K562 (cell line): ENCODE results near the gene MFSD6. TPM values are rescaled to one million over a fixed set of nuclear protein-coding genes. Genes with fewer than 3 reads are reported as not detected.

Experiments used
- ATAC-seq: fragments of 200-7000 bp; cut with Tn5 transposase; 3 replicates; pipeline ENCODE4 v1.9.1; 2020; ENCODE audit warnings: moderate library complexity
- BruUV-seq: library from RNA; stranded (reverse); fragments of 400-500 nt; replicated peaks from 2 replicates; lab custom pipeline; 2021; lab: Mats Ljungman, UMichigan
- CTCF ChIA-PET: fragments of 300-600 bp; formaldehyde crosslinking; extraction: SDS; loops from one replicate; lab custom pipeline; 2021; ENCODE audit warnings: low intra/inter-chr PET ratio; lab: Yijun Ruan, JAX
- POLR2A ChIA-PET: fragments of 300-600, 350-650 bp; sonication (Branson Sonifier 250); formaldehyde crosslinking; extraction: SDS; loops from one replicate; lab custom pipeline; 2021; ENCODE audit warnings: antibody characterized with exemption, inconsistent platforms; lab: Yijun Ruan, JAX
- DNase-seq, 4 experiments: peaks; one replicate each; pipeline versions ENCODE4 v3.0.0 to v3.0.0-alpha.2; 2011 to 2018; ENCODE audit warnings: low spot score in 3 of 4, mixed read lengths in 3 of 4; ENCODE audit errors: extremely low read depth in 1 of 4
- FAIRE-seq: peaks from 2 replicates; lab custom pipeline; 2011; peaks lifted over from hg19 to GRCh38; lab: Jason Lieb, UNC
- H2AFZ ChIP-seq: 2 replicates; pipeline ENCODE4 v1.6.0; 2011; ENCODE audit warnings: low read depth, low read length, control low read depth, inconsistent platforms
- H3K27ac ChIP-seq: fragments of 200-600 bp; 3 replicates; pipeline ENCODE4 v1.8.0; 2011; ENCODE audit warnings: low read depth, mild to moderate bottlenecking, control low read depth, inconsistent platforms, low read length, moderate library complexity, mixed read lengths; ENCODE audit errors: extremely low read depth
- H3K27me3 ChIP-seq, 2 experiments: fragments of 300-600 bp in 1 of 2; 2 replicates in 1 of 2; 3 replicates in 1 of 2; pipeline versions ENCODE4 v1.6.0 to v1.8.0; 2011; ENCODE audit warnings: inconsistent platforms in 2 of 2, low read length in 2 of 2, mild to moderate bottlenecking in 1 of 2, mixed read lengths in 1 of 2, moderate library complexity in 1 of 2; ENCODE audit not compliant: control insufficient read depth in 2 of 2, insufficient read depth in 2 of 2
- H3K36me3 ChIP-seq: fragments of 300-600 bp; 3 replicates; pipeline ENCODE4 v1.8.0; 2011; ENCODE audit warnings: mild to moderate bottlenecking, low read length, inconsistent platforms; ENCODE audit not compliant: control insufficient read depth, insufficient read depth
- H3K4me1 ChIP-seq, 2 experiments: fragments of 200-600 bp in 1 of 2; replicated peaks in 1 of 2; 2 replicates in 1 of 2; 3 replicates in 1 of 2; pipeline versions ENCODE4 v1.5.1 to v1.8.0; 2011; ENCODE audit warnings: inconsistent platforms in 2 of 2, low read length in 2 of 2, mild to moderate bottlenecking in 1 of 2, mixed read lengths in 1 of 2, moderate library complexity in 1 of 2; ENCODE audit not compliant: control insufficient read depth in 2 of 2, insufficient read depth in 2 of 2
- H3K4me2 ChIP-seq: 2 replicates; pipeline ENCODE4 v1.6.1; 2011; ENCODE audit warnings: low read length, control low read depth, inconsistent platforms, mixed read lengths; ENCODE audit not compliant: insufficient read depth
- H3K4me3 ChIP-seq: fragments of 200-600 bp; sonication (generic), shearing (Covaris generic); 2 replicates; pipeline ENCODE4 v1.5.1; 2016; ENCODE audit warnings: control low read depth, inconsistent platforms
- H3K79me2 ChIP-seq: fragments of 200-600 bp; 3 replicates; pipeline ENCODE4 v1.8.0; 2011; ENCODE audit warnings: low read length, inconsistent platforms; ENCODE audit not compliant: control insufficient read depth, insufficient read depth
- H3K9ac ChIP-seq, 2 experiments: 2 replicates each; pipeline versions ENCODE4 v1.6.0 to v1.6.1; 2011; ENCODE audit warnings: low read depth in 2 of 2, low read length in 2 of 2, control low read depth in 1 of 2, inconsistent platforms in 1 of 2, mild to moderate bottlenecking in 1 of 2, mixed read lengths in 1 of 2; ENCODE audit not compliant: insufficient read depth in 1 of 2
- H3K9me1 ChIP-seq: one replicate; pipeline ENCODE4 v1.6.0; 2011; ENCODE audit warnings: inconsistent platforms, mild to moderate bottlenecking, low read length, moderate library complexity; ENCODE audit not compliant: control insufficient read depth, insufficient read depth
- H3K9me3 ChIP-seq: replicated peaks from 2 replicates; pipeline ENCODE4 v1.5.1; 2011; ENCODE audit warnings: low read depth, low read length, inconsistent platforms; ENCODE audit not compliant: control insufficient read depth, insufficient read depth
- H4K20me1 ChIP-seq: replicated peaks from 2 replicates; pipeline ENCODE4 v1.6.1; 2011; ENCODE audit warnings: low read length, inconsistent platforms, mixed read lengths; ENCODE audit not compliant: control insufficient read depth, insufficient read depth
- ADNP ChIP-seq: fragments of 200-800 bp; sonication (Bioruptor generic); IDR thresholded peaks from 2 replicates; pipeline ENCODE4 v1.6.1; 2016; ENCODE audit warnings: missing genetic modification characterization, missing compliant biosample characterization
- MTA1 ChIP-seq: fragments of 450-650 bp; IDR thresholded peaks from 2 replicates; pipeline ENCODE4 v1.6.1; 2017; ENCODE audit warnings: borderline replicate concordance
- SMARCC2 ChIP-seq: fragments of 450-650 bp; IDR thresholded peaks from 2 replicates; pipeline ENCODE4 v1.6.1; 2017; ENCODE audit warnings: antibody characterized with exemption, moderate library complexity, mild to moderate bottlenecking, low read depth
- YY1 ChIP-seq, 3 experiments: IDR thresholded peaks; 2 replicates each; pipeline ENCODE4 v1.6.1; 2011; ENCODE audit warnings: low read length in 2 of 3, mild to moderate bottlenecking in 2 of 3, moderate library complexity in 2 of 3, borderline replicate concordance in 1 of 3, control low read depth in 1 of 3, low read depth in 1 of 3; ENCODE audit not compliant: insufficient read depth in 3 of 3, insufficient replicate concordance in 2 of 3, control insufficient read depth in 1 of 3, insufficient read length in 1 of 3; ENCODE audit errors: extremely low read depth in 1 of 3
- WGBS: fragments of 100-300 bp; shearing (Covaris generic); methylation state at CpG from one replicate; pipeline ENCODE4 v1.1.6; 2016; ENCODE audit warnings: low coverage, mixed read lengths; ENCODE audit not compliant: insufficient coverage; ENCODE audit errors: missing lambda C conversion rate; 5-methylcytosine and 5-hydroxymethylcytosine counted together
- in situ Hi-C: fragments of 300-500 bp; cut with MboI; formaldehyde crosslinking; loops from 4 replicates; pipeline ENCODE4 v1.15.0; 2018; ENCODE audit warnings: inconsistent platforms, mixed read lengths
- intact Hi-C: fragments of 100-400 bp; cut with micrococcal nuclease; formaldehyde crosslinking; loops from 2 replicates; pipeline ENCODE4 v1.14.2; 2022
- polyA plus RNA-seq, 8 experiments: library from polyadenylated mRNA; depleted of rRNA in 4 of 8; stranded (reverse) in 5 of 8; unstranded in 3 of 8; fragments of >200 nt; fragmentation: Nextera tagmentation in 2 of 8; fragmentation: Illumina TruSeq in 1 of 8; extraction: Ambion mirVana in 2 of 8; extraction: Trizol in 1 of 8; gene quantifications; 2 replicates each; pipeline versions ENCODE4 v1.2.1 to v1.2.3, GENCODE V29; 2011 to 2014; ENCODE audit warnings: inconsistent platforms in 1 of 8, missing spikeins in 1 of 8
- total RNA-seq, 7 experiments: library from RNA; depleted of rRNA in 6 of 7; stranded (reverse); fragments of >200 nt in 6 of 7; fragmentation: Illumina TruSeq in 2 of 7; extraction: Trizol in 2 of 7; gene quantifications; 2 replicates each; pipeline versions ENCODE4 v1.2.1 to v1.2.3, GENCODE V29; 2011 to 2021; ENCODE audit warnings: low replicate concordance in 1 of 7
- TF ChIP-seq, protein P1 (sequence below): fragments of 250-450 bp; sonication (Bioruptor Pico); IDR thresholded peaks from 2 replicates; pipeline ENCODE4 v1.9.0; 2021; ENCODE audit warnings: mild to moderate bottlenecking
- TF ChIP-seq, protein P2 (sequence below): fragments of 250-450 bp; sonication (Bioruptor Pico); IDR thresholded peaks from 2 replicates; pipeline ENCODE4 v1.5.0; 2021; ENCODE audit warnings: mild to moderate bottlenecking, borderline replicate concordance
- TF ChIP-seq, protein P3 (sequence below): fragments of 450-650 bp; conservative IDR thresholded peaks from 2 replicates; pipeline ENCODE4 v1.6.1; 2016; ENCODE audit warnings: missing genetic modification characterization, low read depth, mild to moderate bottlenecking, missing compliant biosample characterization, moderate library complexity
- TF ChIP-seq, protein P4 (sequence below): fragments of 200-400 bp; formaldehyde crosslinking; IDR thresholded peaks from 2 replicates; pipeline ENCODE4 v1.6.1; 2017; ENCODE audit warnings: mild to moderate bottlenecking, low read depth, low read length, moderate library complexity

Gene MFSD6
- total and polyA plus RNA-seq, 9 of the 15 experiments (the other 6 are each of a cell fraction or from before 2014, with no cell fraction given) = 1.1 to 7.9 (median 4.4) TPM

DNA sequence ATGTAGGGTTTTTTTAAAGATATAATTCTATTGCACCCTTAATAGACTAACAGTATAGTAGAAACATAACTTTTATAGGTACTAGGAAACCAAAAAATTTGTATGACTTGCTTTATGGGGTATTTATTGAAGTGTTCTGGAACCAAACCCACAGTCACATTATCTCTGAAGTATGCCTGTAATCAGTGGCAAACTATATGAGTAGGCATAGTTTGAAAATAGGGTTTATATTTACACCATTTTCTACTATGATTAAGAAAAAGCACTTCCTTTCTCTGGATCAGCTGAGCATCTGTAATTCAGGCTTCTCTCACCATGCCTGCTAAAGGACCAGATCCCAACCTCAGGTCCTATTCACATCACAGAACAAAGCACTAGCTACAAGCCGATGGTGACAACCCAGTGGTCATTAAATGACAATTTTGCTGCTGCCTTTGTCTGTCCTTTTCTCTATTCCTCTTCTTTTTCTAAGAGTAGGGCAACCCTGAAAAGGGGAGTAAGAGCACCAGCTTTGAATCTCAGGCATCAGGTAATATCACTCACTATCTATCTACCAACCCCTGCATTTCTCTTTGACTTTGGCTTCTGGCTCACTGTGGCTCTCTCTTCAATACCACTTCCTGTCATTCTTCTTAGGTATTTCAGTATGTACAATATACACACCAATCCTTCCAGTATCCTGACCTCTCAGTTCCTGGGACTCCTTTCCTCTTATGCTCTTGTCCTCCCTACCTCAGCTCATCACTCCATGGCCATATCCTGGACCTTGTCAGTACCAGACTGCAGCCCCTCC lies 112.0 kb downstream of the MFSD6 start:
- Histone ChIP-seq H3K9me1 (no peaks in the 10 kb centered on the region), H3K4me3 (no peak overlapping the region), H4K20me1 (no peaks in the 10 kb centered on the region), H3K36me3 (no peaks in the 10 kb centered on the region), H3K4me2 (no peak overlapping the region), H3K79me2 (no peaks in the 10 kb centered on the region), H3K27me3 (no peaks in the 10 kb centered on the region), H3K9ac (no peak overlapping the region), H3K4me1 (no peaks in the 10 kb centered on the region), H2AFZ (no peak overlapping the region), H3K27ac (no peak overlapping the region)
- FAIRE-seq = no peak
- no peak for DNase-seq
- no peak for ATAC-seq
- no CpG with 5 or more reads among the region's 1 CpG for WGBS
- BruUV-seq = no TSS peak
- intact Hi-C loops = no loop called here
- in situ Hi-C loops = no loop called here
- POLR2A ChIA-PET = interaction anchor here (0.5 kb wide), 1 partner anchor 459 kb away, joined by 3 read pairs; no protein-coding TSS in a partner anchor
- CTCF ChIA-PET = no interaction called here
- TF ChIP-seq YY1 (IDR thresholded peaks at IDR 0.05; ENCODE audit: borderline replicate concordance in 1 of 3, control insufficient read depth in 1 of 3, extremely low read depth in 1 of 3, insufficient read depth in 3 of 3, insufficient read length in 1 of 3, insufficient replicate concordance in 2 of 3, low read depth in 1 of 3, low read length in 2 of 3) = no peak
- TF ChIP-seq MTA1 = no peak
- TF ChIP-seq, protein P1, sequence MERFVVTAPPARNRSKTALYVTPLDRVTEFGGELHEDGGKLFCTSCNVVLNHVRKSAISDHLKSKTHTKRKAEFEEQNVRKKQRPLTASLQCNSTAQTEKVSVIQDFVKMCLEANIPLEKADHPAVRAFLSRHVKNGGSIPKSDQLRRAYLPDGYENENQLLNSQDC (CRISPR knock-in tag) = no peak
- no peak for TF ChIP-seq ADNP (tag)
- TF ChIP-seq, protein P2, sequence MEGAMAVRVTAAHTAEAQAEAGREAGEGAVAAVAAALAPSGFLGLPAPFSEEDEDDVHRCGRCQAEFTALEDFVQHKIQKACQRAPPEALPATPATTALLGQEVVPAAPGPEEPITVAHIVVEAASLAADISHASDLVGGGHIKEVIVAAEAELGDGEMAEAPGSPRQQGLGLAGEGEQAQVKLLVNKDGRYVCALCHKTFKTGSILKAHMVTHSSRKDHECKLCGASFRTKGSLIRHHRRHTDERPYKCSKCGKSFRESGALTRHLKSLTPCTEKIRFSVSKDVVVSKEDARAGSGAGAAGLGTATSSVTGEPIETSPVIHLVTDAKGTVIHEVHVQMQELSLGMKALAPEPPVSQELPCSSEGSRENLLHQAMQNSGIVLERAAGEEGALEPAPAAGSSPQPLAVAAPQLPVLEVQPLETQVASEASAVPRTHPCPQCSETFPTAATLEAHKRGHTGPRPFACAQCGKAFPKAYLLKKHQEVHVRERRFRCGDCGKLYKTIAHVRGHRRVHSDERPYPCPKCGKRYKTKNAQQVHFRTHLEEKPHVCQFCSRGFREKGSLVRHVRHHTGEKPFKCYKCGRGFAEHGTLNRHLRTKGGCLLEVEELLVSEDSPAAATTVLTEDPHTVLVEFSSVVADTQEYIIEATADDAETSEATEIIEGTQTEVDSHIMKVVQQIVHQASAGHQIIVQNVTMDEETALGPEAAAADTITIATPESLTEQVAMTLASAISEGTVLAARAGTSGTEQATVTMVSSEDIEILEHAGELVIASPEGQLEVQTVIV (CRISPR knock-in tag) = no peak
- TF ChIP-seq, protein P3, sequence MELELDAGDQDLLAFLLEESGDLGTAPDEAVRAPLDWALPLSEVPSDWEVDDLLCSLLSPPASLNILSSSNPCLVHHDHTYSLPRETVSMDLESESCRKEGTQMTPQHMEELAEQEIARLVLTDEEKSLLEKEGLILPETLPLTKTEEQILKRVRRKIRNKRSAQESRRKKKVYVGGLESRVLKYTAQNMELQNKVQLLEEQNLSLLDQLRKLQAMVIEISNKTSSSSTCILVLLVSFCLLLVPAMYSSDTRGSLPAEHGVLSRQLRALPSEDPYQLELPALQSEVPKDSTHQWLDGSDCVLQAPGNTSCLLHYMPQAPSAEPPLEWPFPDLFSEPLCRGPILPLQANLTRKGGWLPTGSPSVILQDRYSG = no peak
- TF ChIP-seq SMARCC2 = no peak
- TF ChIP-seq, protein P4, sequence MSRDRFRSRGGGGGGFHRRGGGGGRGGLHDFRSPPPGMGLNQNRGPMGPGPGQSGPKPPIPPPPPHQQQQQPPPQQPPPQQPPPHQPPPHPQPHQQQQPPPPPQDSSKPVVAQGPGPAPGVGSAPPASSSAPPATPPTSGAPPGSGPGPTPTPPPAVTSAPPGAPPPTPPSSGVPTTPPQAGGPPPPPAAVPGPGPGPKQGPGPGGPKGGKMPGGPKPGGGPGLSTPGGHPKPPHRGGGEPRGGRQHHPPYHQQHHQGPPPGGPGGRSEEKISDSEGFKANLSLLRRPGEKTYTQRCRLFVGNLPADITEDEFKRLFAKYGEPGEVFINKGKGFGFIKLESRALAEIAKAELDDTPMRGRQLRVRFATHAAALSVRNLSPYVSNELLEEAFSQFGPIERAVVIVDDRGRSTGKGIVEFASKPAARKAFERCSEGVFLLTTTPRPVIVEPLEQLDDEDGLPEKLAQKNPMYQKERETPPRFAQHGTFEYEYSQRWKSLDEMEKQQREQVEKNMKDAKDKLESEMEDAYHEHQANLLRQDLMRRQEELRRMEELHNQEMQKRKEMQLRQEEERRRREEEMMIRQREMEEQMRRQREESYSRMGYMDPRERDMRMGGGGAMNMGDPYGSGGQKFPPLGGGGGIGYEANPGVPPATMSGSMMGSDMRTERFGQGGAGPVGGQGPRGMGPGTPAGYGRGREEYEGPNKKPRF = no peak
- TF ChIP-seq, all 486 proteins: peak for 0
- no peaks in the 10 kb centered on the region for H3K9me3 ChIP-seq
